ENCODE measurements around the gene OR8B8.
"Not testable (repeated sequence)": the region's sequence is repeated elsewhere in the genome, so short reads cannot be mapped to it uniquely, and the experiment has no call there.

The OR8B8 gene

GRCh38 chr11:124441081-124441480 lies 4.4 kb downstream of the OR8B8 start:
- no peak for DNase-seq

- no peak for DNase-seq
Measured at GRCh38 chr11:124440608-124441007, 4.9 kb downstream of the OR8B8 start.

GRCh38 chr11:124434699-124435098 lies 10.8 kb downstream of the OR8B8 start:
- no peak for DNase-seq

- DNase-seq = no peak
Measured at GRCh38 chr11:124429599-124429998, 15.9 kb downstream of the OR8B8 start.

- DNase-seq = no peak
Measured at GRCh38 chr11:124424384-124424921, 21.0 kb downstream of the OR8B8 start, which contains the start of gene OR8B4. Gene OR8B4 (minus strand): TSS chr11:124424871. CDS start chr11:124424871, 0 bp downstream.

GRCh38 chr11:124421043-124421442 lies 24.5 kb downstream of the OR8B8 start:
- no peak for DNase-seq

GRCh38 chr11:124415356-124415923 lies 30.1 kb downstream of the OR8B8 start:
- DNase-seq = peak; percentile 69

- no peak for DNase-seq
Measured at GRCh38 chr11:124409906-124410305, 35.6 kb downstream of the OR8B8 start.

- DNase-seq = no peak
Measured at GRCh38 chr11:124405581-124405980, 39.9 kb downstream of the OR8B8 start.

GRCh38 chr11:124403186-124403585 lies 42.3 kb downstream of the OR8B8 start:
- not testable (repeated sequence) for DNase-seq

- DNase-seq = no peak
Measured at GRCh38 chr11:124402326-124402922, 43.1 kb downstream of the OR8B8 start.

GRCh38 chr11:124398924-124399323 lies 46.6 kb downstream of the OR8B8 start, which contains the start of gene OR8B3:
Gene OR8B3 (minus strand): TSS chr11:124399024. CDS start chr11:124397351, 1,673 bp downstream.
- DNase-seq = no peak

- DNase-seq = not testable (repeated sequence)
Measured at GRCh38 chr11:124396847-124397246, 48.6 kb downstream of the OR8B8 start.

GRCh38 chr11:124394408-124394807 lies 51.1 kb downstream of the OR8B8 start:
- no peak for DNase-seq

All from NCI-H1092 treated with DMSO at 0.1 percent for 48 hours (cell line).